Activated naive CD4-positive, alpha-beta T cell treated with anti-CD3 and anti-CD28 coated beads, Interleukin-2, amount 10 ng/mL, durations not matched to agents 7 days and 5 days (primary cell): ENCODE data around the gene TYR.
"Not testable (repeated sequence)": the region's sequence is repeated elsewhere in the genome, so short reads cannot be mapped to it uniquely, and the experiment has no call there.

ENCODE experiments used
- CTCF ChIA-PET: fragments of 350-600 bp; sonication (Branson Sonifier 250); formaldehyde crosslinking; loops from one replicate; lab custom pipeline; 2021; ENCODE audit warnings: antibody characterized with exemption; lab: Charles Lee
- DNase-seq: peaks from one replicate; pipeline ENCODE4 v3.0.0-alpha.2; 2020
- H3K27ac Mint-ChIP-seq: one replicate; pipeline ENCODE4 v1.8.0; 2021; ENCODE audit warnings: mild to moderate bottlenecking, moderate library complexity, mixed read lengths
- H3K27me3 Mint-ChIP-seq: one replicate; pipeline ENCODE4 v1.8.0; 2021; ENCODE audit warnings: mild to moderate bottlenecking, mixed read lengths
- H3K36me3 Mint-ChIP-seq: one replicate; pipeline ENCODE4 v1.8.0; 2021; ENCODE audit warnings: mixed read lengths
- H3K4me1 Mint-ChIP-seq: one replicate; pipeline ENCODE4 v1.8.0; 2021; ENCODE audit warnings: mixed read lengths
- H3K4me3 Mint-ChIP-seq: one replicate; pipeline ENCODE4 v1.8.0; 2021; ENCODE audit warnings: mild to moderate bottlenecking, moderate library complexity, mixed read lengths
- H3K9me3 Mint-ChIP-seq: one replicate; pipeline ENCODE4 v1.8.0; 2021; ENCODE audit warnings: mixed read lengths

The TYR gene

GRCh38 chr11:89293965-89294679 lies 116.4 kb downstream of the TYR start:
- no peaks in the 10 kb centered on the region for H3K27me3 Mint-ChIP-seq
- no peaks in the 10 kb centered on the region for H3K4me1 Mint-ChIP-seq
- no peak overlapping the region for H3K4me3 Mint-ChIP-seq
- CTCF ChIA-PET = no interaction called here
- DNase-seq = no peak
- no peak overlapping the region for H3K27ac Mint-ChIP-seq
- H3K36me3 Mint-ChIP-seq = no peaks in the 10 kb centered on the region
- H3K9me3 Mint-ChIP-seq = no peaks in the 10 kb centered on the region

- H3K4me1 Mint-ChIP-seq, H3K36me3 Mint-ChIP-seq, CTCF ChIA-PET, H3K27ac Mint-ChIP-seq, H3K4me3 Mint-ChIP-seq, DNase-seq, H3K27me3 Mint-ChIP-seq, H3K9me3 Mint-ChIP-seq: not testable (repeated sequence)
These were observed 117.3 kb downstream of the TYR start for GRCh38 chr11:89295023-89295422.

GRCh38 chr11:89303029-89303428 lies 125.4 kb downstream of the TYR start:
- H3K36me3 Mint-ChIP-seq, H3K27ac Mint-ChIP-seq, H3K4me1 Mint-ChIP-seq, CTCF ChIA-PET, H3K27me3 Mint-ChIP-seq, H3K4me3 Mint-ChIP-seq, DNase-seq, H3K9me3 Mint-ChIP-seq: not testable (repeated sequence)

GRCh38 chr11:89308272-89308671 lies 130.6 kb downstream of the TYR start:
- H3K27me3 Mint-ChIP-seq, CTCF ChIA-PET, DNase-seq, H3K27ac Mint-ChIP-seq, H3K4me1 Mint-ChIP-seq, H3K36me3 Mint-ChIP-seq, H3K9me3 Mint-ChIP-seq, H3K4me3 Mint-ChIP-seq: not testable (repeated sequence)

GRCh38 chr11:89309321-89309985 lies 131.8 kb downstream of the TYR start:
- H3K27me3 Mint-ChIP-seq, H3K4me1 Mint-ChIP-seq, DNase-seq, CTCF ChIA-PET, H3K27ac Mint-ChIP-seq, H3K4me3 Mint-ChIP-seq, H3K9me3 Mint-ChIP-seq, H3K36me3 Mint-ChIP-seq: not testable (repeated sequence)

- H3K27me3 Mint-ChIP-seq, H3K36me3 Mint-ChIP-seq, H3K4me3 Mint-ChIP-seq, H3K9me3 Mint-ChIP-seq, DNase-seq, H3K27ac Mint-ChIP-seq, CTCF ChIA-PET, H3K4me1 Mint-ChIP-seq: not testable (repeated sequence)
These were observed 132.9 kb downstream of the TYR start for GRCh38 chr11:89310607-89311006.

- H3K36me3 Mint-ChIP-seq = no peaks in the 10 kb centered on the region
- H3K27ac Mint-ChIP-seq = no peak overlapping the region
- H3K9me3 Mint-ChIP-seq = peaks cover 2% of the 10 kb centered on the region
- CTCF ChIA-PET = no interaction called here
- no peaks in the 10 kb centered on the region for H3K4me1 Mint-ChIP-seq
- no peak overlapping the region for H3K4me3 Mint-ChIP-seq
- no peaks in the 10 kb centered on the region for H3K27me3 Mint-ChIP-seq
- DNase-seq = no peak
These were observed 143.7 kb downstream of the TYR start for GRCh38 chr11:89321401-89321800.

- CTCF ChIA-PET = no interaction called here
- Mint-ChIP-seq H3K4me1 (no peaks in the 10 kb centered on the region), H3K36me3 (no peaks in the 10 kb centered on the region), H3K27me3 (no peaks in the 10 kb centered on the region), H3K4me3 (no peak overlapping the region), H3K9me3 (no peaks in the 10 kb centered on the region), H3K27ac (no peak overlapping the region)
- no peak for DNase-seq
These were observed 150.2 kb downstream of the TYR start for GRCh38 chr11:89327885-89328284.

GRCh38 chr11:89331940-89332339 lies 154.3 kb downstream of the TYR start:
- CTCF ChIA-PET, DNase-seq, H3K4me1 Mint-ChIP-seq, H3K27me3 Mint-ChIP-seq, H3K27ac Mint-ChIP-seq, H3K36me3 Mint-ChIP-seq, H3K4me3 Mint-ChIP-seq, H3K9me3 Mint-ChIP-seq: not testable (repeated sequence)

- H3K4me3 Mint-ChIP-seq, H3K27me3 Mint-ChIP-seq, H3K4me1 Mint-ChIP-seq, CTCF ChIA-PET, H3K36me3 Mint-ChIP-seq, DNase-seq, H3K27ac Mint-ChIP-seq, H3K9me3 Mint-ChIP-seq: not testable (repeated sequence)
These were observed 156.0 kb downstream of the TYR start for GRCh38 chr11:89333704-89334103.

GRCh38 chr11:89337100-89337650 lies 159.5 kb downstream of the TYR start:
- H3K36me3 Mint-ChIP-seq, H3K4me3 Mint-ChIP-seq, H3K4me1 Mint-ChIP-seq, H3K9me3 Mint-ChIP-seq, DNase-seq, H3K27me3 Mint-ChIP-seq, CTCF ChIA-PET, H3K27ac Mint-ChIP-seq: not testable (repeated sequence)

- H3K27ac Mint-ChIP-seq, H3K27me3 Mint-ChIP-seq, DNase-seq, H3K4me1 Mint-ChIP-seq, H3K36me3 Mint-ChIP-seq, H3K4me3 Mint-ChIP-seq, H3K9me3 Mint-ChIP-seq, CTCF ChIA-PET: not testable (repeated sequence)
These were observed 160.4 kb downstream of the TYR start for GRCh38 chr11:89338073-89338472.

GRCh38 chr11:89340450-89340849 lies 162.8 kb downstream of the TYR start:
- H3K9me3 Mint-ChIP-seq, CTCF ChIA-PET, H3K27ac Mint-ChIP-seq, H3K4me3 Mint-ChIP-seq, H3K27me3 Mint-ChIP-seq, H3K4me1 Mint-ChIP-seq, DNase-seq, H3K36me3 Mint-ChIP-seq: not testable (repeated sequence)

GRCh38 chr11:89342880-89343572 lies 165.4 kb downstream of the TYR start:
- CTCF ChIA-PET, H3K9me3 Mint-ChIP-seq, H3K4me1 Mint-ChIP-seq, H3K27ac Mint-ChIP-seq, H3K4me3 Mint-ChIP-seq, H3K27me3 Mint-ChIP-seq, H3K36me3 Mint-ChIP-seq, DNase-seq: not testable (repeated sequence)
